ENCODE data around the gene SLC35D2. TPM values are rescaled to one million over a fixed set of nuclear protein-coding genes. Genes with fewer than 3 reads are reported as not detected.

SLC35D2 gene
- total RNA-seq, 2 donors from 2014 or later: 9.7 to 14.5 TPM

DNA sequence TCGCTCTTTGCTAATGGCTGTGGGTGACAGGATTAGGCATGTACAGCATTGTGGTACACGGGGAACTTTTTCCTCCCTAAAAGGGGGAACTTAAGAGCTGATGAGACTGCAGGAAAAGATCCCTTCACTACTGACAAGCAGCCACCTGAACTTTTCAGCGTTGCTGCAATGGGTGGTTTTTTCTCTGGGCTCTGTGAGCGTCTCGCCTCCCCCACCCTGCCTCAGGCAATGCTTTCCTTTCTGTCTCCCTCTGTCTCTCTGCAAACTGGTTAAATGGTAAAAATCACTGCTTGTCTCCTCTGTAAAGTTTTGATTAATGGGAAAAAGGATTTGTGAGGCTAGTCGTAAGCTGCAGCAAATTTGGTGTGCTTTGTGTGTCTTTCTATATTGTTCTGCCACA lies 101.9 kb downstream of the SLC35D2 start:
- Histone ChIP-seq H3K4me1 (no peaks in the 10 kb centered on the region), H3K27me3 (no peaks in the 10 kb centered on the region), H3K36me3 (no peaks in the 10 kb centered on the region), H3K27ac (no peak overlapping the region), H3K4me3 (no peak overlapping the region), H3K9me3 (peaks cover 0 to 5% of the 10 kb centered on the region in 2 donors)
- TF ChIP-seq, protein P1, sequence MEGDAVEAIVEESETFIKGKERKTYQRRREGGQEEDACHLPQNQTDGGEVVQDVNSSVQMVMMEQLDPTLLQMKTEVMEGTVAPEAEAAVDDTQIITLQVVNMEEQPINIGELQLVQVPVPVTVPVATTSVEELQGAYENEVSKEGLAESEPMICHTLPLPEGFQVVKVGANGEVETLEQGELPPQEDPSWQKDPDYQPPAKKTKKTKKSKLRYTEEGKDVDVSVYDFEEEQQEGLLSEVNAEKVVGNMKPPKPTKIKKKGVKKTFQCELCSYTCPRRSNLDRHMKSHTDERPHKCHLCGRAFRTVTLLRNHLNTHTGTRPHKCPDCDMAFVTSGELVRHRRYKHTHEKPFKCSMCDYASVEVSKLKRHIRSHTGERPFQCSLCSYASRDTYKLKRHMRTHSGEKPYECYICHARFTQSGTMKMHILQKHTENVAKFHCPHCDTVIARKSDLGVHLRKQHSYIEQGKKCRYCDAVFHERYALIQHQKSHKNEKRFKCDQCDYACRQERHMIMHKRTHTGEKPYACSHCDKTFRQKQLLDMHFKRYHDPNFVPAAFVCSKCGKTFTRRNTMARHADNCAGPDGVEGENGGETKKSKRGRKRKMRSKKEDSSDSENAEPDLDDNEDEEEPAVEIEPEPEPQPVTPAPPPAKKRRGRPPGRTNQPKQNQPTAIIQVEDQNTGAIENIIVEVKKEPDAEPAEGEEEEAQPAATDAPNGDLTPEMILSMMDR (IDR thresholded peaks at IDR 0.05): no peak
- DNase-seq (ENCODE audit: low spot score): no peak

- peaks cover 0 to 21% of the 10 kb centered on the region in 2 donors for H3K9me3 ChIP-seq
- H3K36me3 ChIP-seq: no peaks in the 10 kb centered on the region
- DNase-seq (ENCODE audit: low spot score): no peak
- no peak overlapping the region for H3K4me3 ChIP-seq
- H3K27me3 ChIP-seq: no peaks in the 10 kb centered on the region
- no peak overlapping the region for H3K27ac ChIP-seq
- TF ChIP-seq, protein P1 (IDR thresholded peaks at IDR 0.05): no peak
- H3K4me1 ChIP-seq: no peaks in the 10 kb centered on the region
Observed at GRCh38 chr9:96279932-96280331, 103.6 kb downstream of the SLC35D2 start.

GRCh38 chr9:96274939-96275338 lies 108.6 kb downstream of the SLC35D2 start:
- Histone ChIP-seq H3K4me3 (no peak overlapping the region), H3K4me1 (no peaks in the 10 kb centered on the region), H3K27ac (no peak overlapping the region), H3K9me3 (peaks cover 0 to 26% of the 10 kb centered on the region in 2 donors), H3K27me3 (no peaks in the 10 kb centered on the region), H3K36me3 (no peaks in the 10 kb centered on the region)
- TF ChIP-seq, protein P1 (IDR thresholded peaks at IDR 0.05): no peak
- DNase-seq (ENCODE audit: low spot score): no peak

Other genes starting within 250 kb of the SLC35D2 start
- gene HSD17B3, start 81.5 kb downstream of the SLC35D2 start, total RNA-seq: not detected
- gene ZNF367, start 34.7 kb upstream of the SLC35D2 start, total RNA-seq: 1 to 10 TPM in 1 of 2 donors, under 1 TPM in 1; 0.75 to 1.2 TPM
- 10 to 100 TPM; 16.5 to 20.5 TPM for gene HABP4, start 66.5 kb upstream of the SLC35D2 start, total RNA-seq
- gene CDC14B, start 236.1 kb upstream of the SLC35D2 start, total RNA-seq: 10 to 100 TPM; 18.4 to 19.2 TPM

Data from right atrium auricular region (tissue), 2 donors.